OCI-LY3 (cell line): Measurements from ENCODE around the gene HSPB2.

Experiments used
- EZH2phosphoT487 ChIP-seq: fragments of 200-600 bp; shearing (Covaris generic); IDR thresholded peaks from 2 replicates; pipeline ENCODE4 v1.6.1; 2018; ENCODE audit warnings: antibody characterized with exemption, mixed run types, low read depth
- TF ChIP-seq, protein P1 (sequence below): fragments of 200-600, 300-600 bp; sonication (generic); IDR thresholded peaks from 2 replicates; pipeline ENCODE4 v1.5.1; 2014; ENCODE audit warnings: antibody characterized with exemption, low read length, low read depth

- TF ChIP-seq, protein P1, sequence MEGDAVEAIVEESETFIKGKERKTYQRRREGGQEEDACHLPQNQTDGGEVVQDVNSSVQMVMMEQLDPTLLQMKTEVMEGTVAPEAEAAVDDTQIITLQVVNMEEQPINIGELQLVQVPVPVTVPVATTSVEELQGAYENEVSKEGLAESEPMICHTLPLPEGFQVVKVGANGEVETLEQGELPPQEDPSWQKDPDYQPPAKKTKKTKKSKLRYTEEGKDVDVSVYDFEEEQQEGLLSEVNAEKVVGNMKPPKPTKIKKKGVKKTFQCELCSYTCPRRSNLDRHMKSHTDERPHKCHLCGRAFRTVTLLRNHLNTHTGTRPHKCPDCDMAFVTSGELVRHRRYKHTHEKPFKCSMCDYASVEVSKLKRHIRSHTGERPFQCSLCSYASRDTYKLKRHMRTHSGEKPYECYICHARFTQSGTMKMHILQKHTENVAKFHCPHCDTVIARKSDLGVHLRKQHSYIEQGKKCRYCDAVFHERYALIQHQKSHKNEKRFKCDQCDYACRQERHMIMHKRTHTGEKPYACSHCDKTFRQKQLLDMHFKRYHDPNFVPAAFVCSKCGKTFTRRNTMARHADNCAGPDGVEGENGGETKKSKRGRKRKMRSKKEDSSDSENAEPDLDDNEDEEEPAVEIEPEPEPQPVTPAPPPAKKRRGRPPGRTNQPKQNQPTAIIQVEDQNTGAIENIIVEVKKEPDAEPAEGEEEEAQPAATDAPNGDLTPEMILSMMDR, result no peak
- no peak for TF ChIP-seq EZH2phosphoT487
These were observed 8.4 kb downstream of the HSPB2 start for GRCh38 chr11:111920908-111921307.
